ENCODE results near the gene VGF. TPM values are rescaled to one million over a fixed set of nuclear protein-coding genes. Genes with fewer than 3 reads are reported as not detected.
"Not testable (repeated sequence)": the region's sequence is repeated elsewhere in the genome, so short reads cannot be mapped to it uniquely, and the experiment has no call there.

The VGF gene
- total RNA-seq, 1 donor from 2014 or later: 0.11 TPM

GRCh38 chr7:101138213-101138870, 27.0 kb downstream of the VGF start:
- no peaks in the 10 kb centered on the region for H3K36me3 Mint-ChIP-seq (ENCODE audit: low read depth)
- H3K27me3 Mint-ChIP-seq: peaks cover 21% of the 10 kb centered on the region
- ChIA-PET POLR2A (interaction anchor here (0.5 to 0.6 kb wide), 5 partner anchors 16 to 202 kb away, joined by 3 to 4 read pairs (median 4); partner anchors contain the start of genes AP1S1 and TRIM56), CTCF (interaction anchor here (0.6 to 1.3 kb wide), 3 partner anchors 107 to 243 kb away, joined by 3 read pairs; partner anchors contain the start of gene ACHE)
- H3K4me1 Mint-ChIP-seq: peaks cover 26% of the 10 kb centered on the region
- H3K9me3 Mint-ChIP-seq: no peaks in the 10 kb centered on the region
- peak; percentile 93 for ATAC-seq (ENCODE audit: low read depth)
- intact Hi-C loops (cut with micrococcal nuclease): loop anchor here (1.0 to 2.0 kb wide), 6 partner anchors 16 to 244 kb away; partner anchors contain the start of genes AP1S1 and TRIM56
- TF ChIP-seq CTCF (IDR thresholded peaks at IDR 0.05): peak; percentile 66
- H3K4me3 Mint-ChIP-seq: peak overlapping the region; percentile 70
- H3K27ac Mint-ChIP-seq: peak overlapping the region; percentile 80
- DNase-seq: peak; percentile 49

- CTCF ChIA-PET: interaction anchor here (1.0 to 1.3 kb wide), 2 partner anchors 145 to 242 kb away, joined by 3 read pairs; partner anchors contain the start of gene ACHE
- H3K9me3 Mint-ChIP-seq: no peaks in the 10 kb centered on the region
- POLR2A ChIA-PET: interaction anchor here (0.5 to 0.6 kb wide), 2 partner anchors 44 to 53 kb away, joined by 4 read pairs; partner anchors contain the start of gene TRIM56
- intact Hi-C loops (cut with micrococcal nuclease): loop anchor here (1.0 to 2.0 kb wide), 6 partner anchors 17 to 243 kb away; partner anchors contain the start of genes AP1S1 and TRIM56
- peak overlapping the region; percentile 70 for H3K4me3 Mint-ChIP-seq
- peak overlapping the region; percentile 80 for H3K27ac Mint-ChIP-seq
- peaks cover 19% of the 10 kb centered on the region for H3K27me3 Mint-ChIP-seq
- DNase-seq (no peak), ATAC-seq (ENCODE audit: low read depth) (no peak)
- TF ChIP-seq CTCF (IDR thresholded peaks at IDR 0.05): no peak
- peaks cover 26% of the 10 kb centered on the region for H3K4me1 Mint-ChIP-seq
- H3K36me3 Mint-ChIP-seq (ENCODE audit: low read depth): no peaks in the 10 kb centered on the region
Measured at GRCh38 chr7:101137651-101138212, 27.6 kb downstream of the VGF start.

- Mint-ChIP-seq H3K9me3 (no peaks in the 10 kb centered on the region), H3K36me3 (ENCODE audit: low read depth) (no peaks in the 10 kb centered on the region), H3K4me3 (no peak overlapping the region), H3K4me1 (peaks cover 20% of the 10 kb centered on the region), H3K27me3 (peaks cover 30% of the 10 kb centered on the region), H3K27ac (no peak overlapping the region)
- no peak for TF ChIP-seq CTCF (IDR thresholded peaks at IDR 0.05)
- CTCF ChIA-PET: interaction anchor here (1.5 kb wide), 1 partner anchor 58 kb away, joined by 3 read pairs; no protein-coding TSS in a partner anchor
- ATAC-seq (ENCODE audit: low read depth) (no peak), DNase-seq (no peak)
- POLR2A ChIA-PET: no interaction called here
- intact Hi-C loops (cut with micrococcal nuclease): no loop called here
Measured at GRCh38 chr7:101134399-101134980, 30.9 kb downstream of the VGF start.

- no peaks in the 10 kb centered on the region for H3K36me3 Mint-ChIP-seq (ENCODE audit: low read depth)
- ATAC-seq (ENCODE audit: low read depth): no peak
- no peaks in the 10 kb centered on the region for H3K9me3 Mint-ChIP-seq
- peaks cover 30% of the 10 kb centered on the region for H3K27me3 Mint-ChIP-seq
- intact Hi-C loops (cut with micrococcal nuclease): no loop called here
- POLR2A ChIA-PET: no interaction called here
- DNase-seq: no peak
- H3K4me1 Mint-ChIP-seq: peaks cover 18% of the 10 kb centered on the region
- CTCF ChIA-PET: interaction anchor here (1.5 kb wide), 2 partner anchors 10 to 59 kb away, joined by 3 to 6 read pairs; no protein-coding TSS in a partner anchor
- no peak for TF ChIP-seq CTCF (IDR thresholded peaks at IDR 0.05)
- no peak overlapping the region for H3K4me3 Mint-ChIP-seq
- no peak overlapping the region for H3K27ac Mint-ChIP-seq
Measured at GRCh38 chr7:101133621-101134398, 31.6 kb downstream of the VGF start.

GRCh38 chr7:101132626-101133600, 32.5 kb downstream of the VGF start:
- ChIA-PET POLR2A (interaction anchor here (0.7 kb wide), 1 partner anchor 160 kb away, joined by 6 read pairs; no protein-coding TSS in a partner anchor), CTCF (interaction anchor here (1.5 kb wide), 1 partner anchor 11 kb away, joined by 6 read pairs; no protein-coding TSS in a partner anchor)
- DNase-seq; H3K9me3 Mint-ChIP-seq; ATAC-seq (ENCODE audit: low read depth); intact Hi-C loops (cut with micrococcal nuclease); H3K27ac Mint-ChIP-seq; H3K36me3 Mint-ChIP-seq (ENCODE audit: low read depth); H3K4me3 Mint-ChIP-seq: not testable (repeated sequence)
- Mint-ChIP-seq H3K4me1 (peaks cover 15% of the 10 kb centered on the region), H3K27me3 (peaks cover 30% of the 10 kb centered on the region)
